GM21390 (cell line): ENCODE data around the gene SPATA20.

Experiments used
- ATAC-seq: cut with Tn5 transposase; IDR thresholded peaks from one replicate; pipeline ENCODE4 v1.9.1; 2021; ENCODE audit not compliant: unreplicated experiment

Gene SPATA20

DNA sequence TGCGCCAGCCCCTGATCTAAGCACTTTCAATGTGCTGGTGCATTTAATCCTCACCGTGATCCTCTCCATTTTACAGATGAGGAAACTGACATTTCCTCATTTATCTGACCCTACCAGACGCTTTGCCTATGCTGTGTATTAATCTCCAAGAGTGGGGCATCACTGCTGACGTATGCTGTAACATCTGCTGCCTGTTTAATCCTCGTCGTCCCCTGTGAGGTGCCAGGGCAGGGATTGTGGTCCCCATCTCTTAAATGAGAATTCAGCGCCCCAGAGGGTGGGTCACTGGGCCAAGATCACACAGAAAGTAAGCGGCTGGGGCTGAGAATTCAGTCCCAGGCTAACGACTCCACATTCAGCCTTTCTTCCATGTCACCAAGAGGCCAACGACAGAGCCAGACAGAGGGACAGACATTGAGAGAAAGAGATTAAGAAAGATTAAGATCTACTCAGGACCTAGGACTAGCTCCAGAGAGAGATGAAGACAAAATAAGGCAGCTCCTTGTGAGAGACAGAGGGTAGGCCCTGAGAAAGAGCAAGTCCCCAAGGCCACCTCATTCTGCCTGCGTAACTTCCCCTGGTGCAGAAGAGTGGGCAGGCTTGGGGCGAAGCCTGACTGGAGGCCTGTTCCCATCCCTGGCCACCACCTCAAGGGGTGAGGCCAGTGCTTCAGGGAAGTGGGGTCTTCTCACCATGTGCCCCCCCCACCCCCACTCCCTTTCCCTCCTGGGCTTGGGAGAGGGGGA is 27.1 kb downstream of the SPATA20 start:
- no peak for ATAC-seq

GRCh38 chr17:50575581-50576210 is 28.7 kb downstream of the SPATA20 start:
- no peak for ATAC-seq

- ATAC-seq, result no peak
Measured at GRCh38 chr17:50576864-50577263, 29.9 kb downstream of the SPATA20 start.

DNA sequence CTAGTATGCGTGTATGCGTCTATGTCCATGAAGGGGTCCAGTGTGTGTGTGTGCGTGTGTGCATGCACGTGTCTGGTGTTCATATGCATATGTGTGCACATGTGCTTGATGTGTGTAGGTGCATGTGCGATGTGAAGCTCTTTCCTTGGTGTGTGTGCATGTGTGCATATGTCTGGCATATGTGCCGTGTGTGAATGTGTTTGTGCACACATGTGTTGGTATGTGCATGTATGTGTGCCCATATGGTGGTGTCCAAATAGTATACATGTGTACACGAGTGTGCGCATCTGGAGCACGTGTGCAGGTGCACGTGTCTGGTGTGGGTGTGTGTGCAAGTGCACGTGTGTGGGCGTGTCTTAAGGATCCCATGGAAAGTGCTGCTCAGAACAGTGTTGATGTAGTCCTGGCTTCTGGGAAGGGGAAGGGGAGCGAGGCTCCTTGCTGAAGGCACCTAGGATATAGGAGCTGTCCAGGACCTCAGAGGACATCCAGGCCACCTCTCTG is 30.5 kb downstream of the SPATA20 start:
- no peak for ATAC-seq

DNA sequence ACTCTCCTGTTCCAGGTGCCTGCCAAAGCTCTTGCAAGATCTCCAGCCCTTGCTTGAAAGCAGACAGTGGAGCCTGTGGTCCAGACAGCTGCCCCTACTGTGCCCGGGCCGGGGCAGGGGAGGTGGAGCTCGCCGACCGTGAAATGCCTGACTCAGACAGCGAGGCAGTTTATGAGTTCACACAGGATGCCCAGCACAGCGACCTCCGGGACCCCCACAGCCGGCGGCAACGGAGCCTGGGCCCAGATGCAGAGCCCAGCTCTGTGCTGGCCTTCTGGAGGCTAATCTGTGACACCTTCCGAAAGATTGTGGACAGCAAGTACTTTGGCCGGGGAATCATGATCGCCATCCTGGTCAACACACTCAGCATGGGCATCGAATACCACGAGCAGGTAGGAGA is 31.2 kb downstream of the SPATA20 start:
- ATAC-seq, result no peak

- ATAC-seq, result no peak
Measured at GRCh38 chr17:50579399-50579798, 32.4 kb downstream of the SPATA20 start.

GRCh38 chr17:50580646-50581045 is 33.7 kb downstream of the SPATA20 start:
- ATAC-seq, result no peak

DNA sequence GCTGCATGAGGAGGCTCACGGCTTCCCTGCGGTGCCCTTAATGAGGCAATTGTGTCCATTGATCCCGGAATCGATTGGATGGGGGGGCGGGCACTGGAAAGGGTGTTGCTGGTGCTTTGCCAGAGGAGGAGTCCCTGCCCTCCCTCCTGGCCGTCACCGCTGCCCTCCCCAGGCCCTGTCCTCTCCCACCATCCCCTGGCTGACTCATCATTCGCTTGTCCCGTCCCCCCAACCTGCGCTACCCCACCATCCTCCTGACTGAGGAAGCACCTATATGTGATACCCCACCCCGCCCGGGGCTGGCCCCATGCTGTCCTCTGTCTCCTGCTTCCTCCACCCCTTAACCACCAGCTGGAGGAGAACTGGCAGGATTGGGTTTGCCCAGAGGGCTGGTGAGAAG is 34.3 kb downstream of the SPATA20 start:
- ATAC-seq, result no peak

GRCh38 chr17:50582741-50583140 is 35.8 kb downstream of the SPATA20 start:
- no peak for ATAC-seq

- ATAC-seq, result no peak
Measured at GRCh38 chr17:50583641-50584040, 36.7 kb downstream of the SPATA20 start.

GRCh38 chr17:50584116-50584515 is 37.1 kb downstream of the SPATA20 start:
- ATAC-seq, result no peak

DNA sequence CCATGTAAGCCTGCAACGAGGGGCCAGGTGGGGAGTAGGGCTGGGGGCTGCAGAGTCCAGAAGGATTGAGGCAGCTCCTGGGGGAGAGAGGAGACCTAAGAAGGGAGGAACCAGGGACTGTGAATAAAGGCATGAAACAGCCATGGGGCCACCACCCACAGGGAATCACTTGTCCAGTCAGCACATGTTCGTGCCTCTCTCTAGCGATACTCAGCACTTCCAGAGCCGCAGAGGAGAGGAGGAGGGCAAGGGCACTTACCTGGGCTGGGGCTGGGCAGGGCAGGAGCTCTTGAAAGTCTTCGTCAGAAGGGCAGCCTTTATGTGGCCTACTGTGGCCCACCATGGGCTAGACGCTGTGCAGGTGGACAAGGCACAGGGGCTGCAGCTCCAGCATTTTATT is 37.8 kb downstream of the SPATA20 start:
- no peak for ATAC-seq

- no peak for ATAC-seq
Measured at GRCh38 chr17:50585346-50585745, 38.4 kb downstream of the SPATA20 start.

DNA sequence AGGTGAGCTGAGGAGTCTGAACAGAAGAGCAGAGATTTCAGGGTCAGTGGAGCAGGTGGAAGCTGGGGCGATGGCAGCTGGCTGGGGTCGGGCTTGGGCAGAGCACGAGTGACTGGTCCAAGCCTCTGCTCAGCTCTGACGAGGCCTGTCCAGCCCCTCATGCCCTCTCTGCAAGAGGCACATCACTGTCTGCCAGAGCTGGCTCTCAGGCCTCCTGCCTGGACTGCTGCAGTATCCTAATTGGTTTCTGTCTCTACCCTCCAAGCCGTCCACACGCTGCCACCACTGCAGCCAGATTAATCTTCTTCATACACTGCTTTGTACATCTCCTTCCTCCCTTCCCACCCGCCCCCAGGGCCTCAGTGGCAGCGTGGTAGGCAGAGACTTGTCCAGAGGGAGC is 38.9 kb downstream of the SPATA20 start:
- no peak for ATAC-seq

DNA sequence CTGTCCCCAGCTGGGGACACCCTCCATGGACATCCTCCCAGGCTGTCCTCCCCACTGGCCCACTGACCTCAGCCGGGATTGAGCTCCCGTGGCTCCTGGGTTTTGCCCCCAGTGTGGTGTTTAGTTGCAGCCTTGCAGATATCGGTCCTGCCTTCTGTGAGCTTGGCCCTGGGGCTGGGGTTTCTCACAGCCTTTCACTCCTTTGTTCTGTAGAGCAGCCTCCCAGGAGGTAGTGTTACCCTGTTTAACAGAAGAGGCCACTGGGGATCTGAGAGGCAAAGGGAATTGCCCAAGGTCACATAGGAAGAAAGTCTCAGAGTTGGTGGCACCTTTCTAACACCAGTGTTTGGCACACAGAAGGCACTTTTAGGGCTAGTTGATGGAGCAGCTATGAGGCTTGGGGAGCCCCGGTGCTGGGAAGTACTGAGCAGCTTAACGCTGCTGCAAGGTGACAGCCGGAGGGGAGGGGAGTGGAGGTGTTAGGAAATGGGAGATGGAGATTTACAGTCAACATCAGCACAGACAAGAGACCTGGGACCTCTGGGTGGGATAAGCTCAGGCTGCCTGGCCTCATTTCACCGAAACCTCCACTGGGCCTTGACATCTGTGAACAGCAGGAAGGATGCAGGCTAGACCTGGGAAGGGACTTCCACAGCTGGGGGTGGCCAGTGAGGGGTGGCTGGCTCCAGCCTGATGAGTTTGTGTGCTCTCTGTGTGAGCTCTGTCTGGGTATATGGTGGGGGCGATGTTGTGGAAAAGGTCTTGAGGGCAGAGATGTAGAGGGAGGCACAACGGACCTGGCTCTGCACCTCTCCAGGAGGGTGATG is 39.7 kb downstream of the SPATA20 start:
- ATAC-seq, result no peak

- no peak for ATAC-seq
Measured at GRCh38 chr17:50587571-50587970, 40.6 kb downstream of the SPATA20 start.

DNA sequence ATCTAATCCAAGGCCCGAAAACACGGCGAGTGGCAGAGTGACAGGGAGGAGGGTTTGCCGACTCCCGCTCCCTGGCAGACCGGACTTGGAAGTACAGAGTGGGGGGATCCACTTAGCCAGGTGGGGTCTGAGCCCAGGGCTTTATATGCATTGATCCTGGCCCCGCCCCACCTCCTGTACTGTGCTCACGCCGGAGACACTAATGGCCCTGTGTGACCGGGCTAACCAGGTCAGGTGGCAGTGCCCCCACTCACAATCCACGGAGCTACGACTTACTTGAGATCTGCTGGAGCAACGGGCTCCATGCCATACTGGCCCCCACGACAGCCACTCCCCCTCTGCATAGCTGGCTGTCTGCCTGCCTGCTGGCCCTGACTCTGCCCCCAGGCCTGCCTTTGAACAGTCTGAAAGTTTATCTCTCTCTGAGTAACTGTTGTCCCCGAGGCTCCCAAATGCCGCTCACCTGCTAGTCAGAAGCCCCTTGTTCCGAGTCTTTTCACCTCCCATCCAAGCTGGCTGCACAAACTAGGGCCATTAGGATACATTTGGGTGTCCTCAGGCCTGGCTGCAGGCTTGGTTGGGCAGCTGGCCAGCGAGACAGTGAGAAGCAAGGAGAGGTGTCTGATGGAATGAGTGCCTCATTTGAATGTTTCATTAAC is 41.5 kb downstream of the SPATA20 start:
- ATAC-seq, result no peak

GRCh38 chr17:50589095-50589705 is 42.2 kb downstream of the SPATA20 start:
- no peak for ATAC-seq

DNA sequence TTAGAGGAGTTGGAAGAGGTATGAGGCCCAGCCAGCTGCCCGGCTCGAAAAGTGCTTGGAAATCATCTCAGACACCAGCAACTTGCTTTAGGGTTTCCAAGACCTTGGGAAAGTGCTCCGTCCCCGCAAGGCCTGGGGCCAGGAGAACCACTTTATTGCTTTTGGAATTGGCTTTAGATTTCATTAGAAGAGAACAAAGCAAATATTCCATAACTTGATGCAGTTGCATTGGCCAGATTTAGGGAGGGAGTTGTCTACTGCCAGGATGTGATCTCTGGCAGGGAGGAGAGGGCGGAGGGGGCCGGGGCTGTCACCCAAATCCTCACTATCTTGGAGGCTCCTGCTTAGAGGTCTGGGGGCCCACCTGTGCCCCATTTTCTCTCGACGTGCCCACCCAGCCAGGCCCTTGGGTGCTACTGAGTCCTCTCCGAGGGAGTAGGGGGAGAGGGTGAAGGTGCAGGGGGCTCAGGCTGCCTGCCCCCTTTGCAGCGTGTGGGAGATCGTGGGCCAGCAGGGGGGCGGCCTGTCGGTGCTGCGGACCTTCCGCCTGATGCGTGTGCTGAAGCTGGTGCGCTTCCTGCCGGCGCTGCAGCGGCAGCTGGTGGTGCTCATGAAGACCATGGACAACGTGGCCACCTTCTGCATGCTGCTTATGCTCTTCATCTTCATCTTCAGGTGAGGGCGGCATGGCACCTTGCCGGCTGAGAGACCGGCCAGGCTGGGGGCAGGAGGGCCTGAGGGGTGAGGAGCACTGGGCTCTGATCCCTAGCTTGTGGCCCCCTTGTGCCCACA is 44.2 kb downstream of the SPATA20 start:
- no peak for ATAC-seq

GRCh38 chr17:50593321-50593720 is 46.3 kb downstream of the SPATA20 start:
- no peak for ATAC-seq
